CD14-positive monocyte (primary cell): ENCODE results near the gene MVP. TPM values are rescaled to one million over a fixed set of nuclear protein-coding genes. Genes with fewer than 3 reads are reported as not detected.

Experiments
- DNase-seq, 3 donors: peaks; one replicate each; pipeline ENCODE4 v3.0.0-alpha.2; 2011 to 2022
- H2AFZ ChIP-seq: 2 replicates; pipeline ENCODE4 v1.6.0; 2012; ENCODE audit warnings: mild to moderate bottlenecking, low read depth, low read length, inconsistent platforms; ENCODE audit not compliant: insufficient read depth, poor library complexity, severe bottlenecking
- H3K27ac ChIP-seq, 2 donors: 1 replicate in 1 of 2; 2 replicates in 1 of 2; pipeline ENCODE4 v1.5.1; 2012 to 2013; ENCODE audit warnings: low read length in 2 of 2, control low read depth in 1 of 2, inconsistent platforms in 1 of 2, low read depth in 1 of 2, mild to moderate bottlenecking in 1 of 2
- H3K27me3 ChIP-seq, 2 donors: one replicate each; pipeline versions ENCODE4 v1.6.0 to v1.6.1; 2011 to 2013; ENCODE audit warnings: low read length in 2 of 2; ENCODE audit not compliant: control insufficient read depth in 2 of 2, insufficient read depth in 2 of 2
- H3K36me3 ChIP-seq, 2 donors: replicated peaks in 1 of 2; 1 replicate in 1 of 2; 2 replicates in 1 of 2; pipeline versions ENCODE4 v1.5.1 to v1.6.1; 2012 to 2013; ENCODE audit warnings: low read length in 2 of 2, control low read depth in 1 of 2, inconsistent platforms in 1 of 2, mild to moderate bottlenecking in 1 of 2; ENCODE audit not compliant: insufficient read depth in 2 of 2, control insufficient read depth in 1 of 2
- H3K4me1 ChIP-seq, 2 donors: 1 replicate in 1 of 2; 2 replicates in 1 of 2; pipeline versions ENCODE4 v1.5.1 to v1.6.1; 2012 to 2013; ENCODE audit warnings: low read length in 2 of 2, control low read depth in 1 of 2, inconsistent platforms in 1 of 2, mild to moderate bottlenecking in 1 of 2, moderate library complexity in 1 of 2; ENCODE audit not compliant: insufficient read depth in 2 of 2, control insufficient read depth in 1 of 2
- H3K4me2 ChIP-seq: replicated peaks from 2 replicates; pipeline ENCODE3; 2012; ENCODE audit warnings: low read length, moderate library complexity, mild to moderate bottlenecking; ENCODE audit not compliant: poor library complexity, severe bottlenecking; ENCODE audit errors: extremely low read depth
- H3K4me3 ChIP-seq, 3 experiments: fragments of 200-600 bp in 1 of 3; sonication (generic) in 1 of 3; replicated peaks in 1 of 3; 1 replicate in 2 of 3; 2 replicates in 1 of 3; pipeline ENCODE4 v1.5.1; 2011 to 2013; ENCODE audit warnings: low read length in 3 of 3, mild to moderate bottlenecking in 3 of 3, control low read depth in 2 of 3, low read depth in 2 of 3, inconsistent platforms in 1 of 3, moderate library complexity in 1 of 3
- H3K79me2 ChIP-seq: 2 replicates; pipeline ENCODE4 v1.6.0; 2012; ENCODE audit warnings: mild to moderate bottlenecking, control low read depth, inconsistent platforms, low read length, moderate library complexity; ENCODE audit not compliant: insufficient read depth
- H3K9ac ChIP-seq: 2 replicates; pipeline ENCODE4 v1.6.0; 2017; ENCODE audit warnings: low read length, mild to moderate bottlenecking; ENCODE audit not compliant: insufficient read depth, poor library complexity, severe bottlenecking
- H3K9me3 ChIP-seq, 2 donors: replicated peaks in 1 of 2; 1 replicate in 1 of 2; 2 replicates in 1 of 2; pipeline versions ENCODE4 v1.5.1 to v1.6.1; 2012 to 2013; ENCODE audit warnings: low read length in 2 of 2, control low read depth in 1 of 2; ENCODE audit not compliant: control insufficient read depth in 1 of 2, insufficient read depth in 1 of 2
- H4K20me1 ChIP-seq: 2 replicates; pipeline ENCODE4 v1.6.0; 2012; ENCODE audit warnings: mild to moderate bottlenecking, low read length, control low read depth, moderate library complexity; ENCODE audit not compliant: insufficient read depth
- H3K27ac Mint-ChIP-seq, 7 donors: one replicate each; pipeline ENCODE4 v1.8.0; 2020; ENCODE audit warnings: mild to moderate bottlenecking in 7 of 7, mixed read lengths in 7 of 7, moderate library complexity in 6 of 7, inconsistent platforms in 2 of 7
- H3K27me3 Mint-ChIP-seq, 3 donors: one replicate each; pipeline ENCODE4 v1.8.0; 2021 to 2022; ENCODE audit warnings: low read depth in 3 of 3, mild to moderate bottlenecking in 3 of 3, mixed read lengths in 3 of 3, moderate library complexity in 3 of 3, inconsistent platforms in 1 of 3
- H3K36me3 Mint-ChIP-seq, 2 donors: one replicate each; pipeline ENCODE4 v1.8.0; 2020; ENCODE audit warnings: mixed read lengths in 2 of 2, inconsistent platforms in 1 of 2, mild to moderate bottlenecking in 1 of 2
- H3K4me1 Mint-ChIP-seq: one replicate; pipeline ENCODE4 v1.8.0; 2020; ENCODE audit warnings: mild to moderate bottlenecking, mixed read lengths
- H3K4me3 Mint-ChIP-seq, 2 donors: one replicate each; pipeline ENCODE4 v1.8.0; 2020; ENCODE audit warnings: mild to moderate bottlenecking in 2 of 2, mixed read lengths in 2 of 2, moderate library complexity in 1 of 2
- H3K9me3 Mint-ChIP-seq, 7 donors: one replicate each; pipeline ENCODE4 v1.8.0; 2020 to 2022; ENCODE audit warnings: mixed read lengths in 7 of 7, mild to moderate bottlenecking in 6 of 7, moderate library complexity in 6 of 7, inconsistent platforms in 2 of 7
- WGBS: methylation state at CpG from one replicate; pipeline ENCODE4 v1.1.5; 2013; ENCODE audit warnings: missing lambda C conversion rate; ENCODE audit not compliant: insufficient coverage; 5-methylcytosine and 5-hydroxymethylcytosine counted together
- intact Hi-C, 2 donors: fragments of 100-400 bp; cut with micrococcal nuclease; formaldehyde crosslinking; loops; one replicate each; pipeline versions ENCODE4 v1.15.0 to v1.15.1; 2023
- polyA plus RNA-seq, 3 donors: library from polyadenylated mRNA; depleted of rRNA in 1 of 3; unstranded in 2 of 3; stranded (reverse) in 1 of 3; fragments of 300-500 nt in 2 of 3; fragments of >200 nt in 1 of 3; fragmentation: Illumina TruSeq in 2 of 3; gene quantifications; 1 replicate in 2 of 3; 2 replicates in 1 of 3; pipeline ENCODE4 v1.2.3, GENCODE V29; 2012 to 2021
- TF ChIP-seq, protein P1 (sequence below): fragments of 200-600 bp; IDR thresholded peaks from one replicate; pipeline ENCODE4 v1.8.0; 2022; ENCODE audit warnings: antibody characterized with exemption, mild to moderate bottlenecking

Gene MVP
- polyA plus RNA-seq, 3 donors, result 146 to 274 (median 185) TPM

DNA sequence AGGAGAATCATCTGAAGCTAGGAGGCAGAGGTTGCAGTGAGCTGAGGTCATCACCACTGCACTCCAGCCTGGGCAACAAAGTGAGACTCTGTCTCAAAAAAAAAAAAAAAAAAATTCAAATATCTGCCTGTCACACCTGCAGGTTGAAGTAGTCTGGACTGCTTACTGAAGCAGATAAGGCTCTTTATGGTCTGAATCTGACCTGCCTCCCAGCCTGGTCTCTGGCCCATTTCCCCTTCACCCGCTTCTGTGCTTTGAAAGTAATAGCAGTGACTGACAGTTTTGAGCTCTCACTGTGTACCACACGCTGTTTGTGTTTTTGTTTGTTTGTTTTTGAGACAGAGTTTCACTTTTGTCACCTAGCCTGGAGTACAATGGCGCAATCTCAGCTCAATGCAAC lies 73.3 kb downstream of the MVP start:
- intact Hi-C loops, result no loop called here
- H3K4me3 Mint-ChIP-seq, result no peak overlapping the region
- H3K4me1 ChIP-seq, result peaks cover 12 to 16% of the 10 kb centered on the region in 2 donors

DNA sequence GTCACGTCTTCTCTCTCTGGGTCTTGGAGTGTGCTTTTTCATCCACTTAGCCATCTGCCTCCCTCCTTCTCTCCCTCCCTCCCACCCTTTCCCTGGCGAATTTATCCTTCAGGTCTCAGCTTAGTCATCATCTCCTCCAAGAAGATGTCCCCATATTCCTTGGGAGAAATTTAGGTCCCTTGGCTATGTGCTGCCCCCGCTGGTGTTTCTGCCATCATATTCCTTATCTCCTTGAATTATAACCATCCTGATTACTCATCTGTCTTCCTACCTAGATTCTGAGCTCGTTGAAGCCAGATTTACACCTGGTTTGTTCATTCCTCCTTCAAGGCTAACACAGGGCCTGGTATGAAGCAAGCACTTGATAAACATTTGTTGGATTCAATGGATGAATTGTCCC lies 74.1 kb downstream of the MVP start:
- no peak overlapping the region for H3K27ac Mint-ChIP-seq

More for the DNA sequence above, 73.3 kb downstream of the MVP start:
- H3K27me3 ChIP-seq, result peaks cover 2 to 14% of the 10 kb centered on the region in 2 donors
- WGBS, result 92% methylated on average over 2 of the region's 3 CpGs
- DNase-seq, result no peak
- H3K4me3 ChIP-seq, result no peak overlapping the region
- H3K36me3 Mint-ChIP-seq, result no peaks in the 10 kb centered on the region
- H3K9ac ChIP-seq, result no peak overlapping the region
- peaks cover 15 to 21% (median 18%) of the 10 kb centered on the region in 3 donors for H3K27me3 Mint-ChIP-seq
- H2AFZ ChIP-seq, result no peak overlapping the region
- H3K9me3 Mint-ChIP-seq, result peaks cover 0 to 4% (median 0%) of the 10 kb centered on the region in 7 donors
- no peaks in the 10 kb centered on the region for H3K79me2 ChIP-seq
- no peaks in the 10 kb centered on the region for H3K36me3 ChIP-seq
- peaks cover 0 to 4% of the 10 kb centered on the region in 2 donors for H3K9me3 ChIP-seq
- no peaks in the 10 kb centered on the region for H4K20me1 ChIP-seq
- H3K27ac Mint-ChIP-seq, result no peak overlapping the region
- H3K4me2 ChIP-seq, result no peak overlapping the region
- peaks cover 12% of the 10 kb centered on the region for H3K4me1 Mint-ChIP-seq
- H3K27ac ChIP-seq, result no peak overlapping the region
- TF ChIP-seq, protein P1, sequence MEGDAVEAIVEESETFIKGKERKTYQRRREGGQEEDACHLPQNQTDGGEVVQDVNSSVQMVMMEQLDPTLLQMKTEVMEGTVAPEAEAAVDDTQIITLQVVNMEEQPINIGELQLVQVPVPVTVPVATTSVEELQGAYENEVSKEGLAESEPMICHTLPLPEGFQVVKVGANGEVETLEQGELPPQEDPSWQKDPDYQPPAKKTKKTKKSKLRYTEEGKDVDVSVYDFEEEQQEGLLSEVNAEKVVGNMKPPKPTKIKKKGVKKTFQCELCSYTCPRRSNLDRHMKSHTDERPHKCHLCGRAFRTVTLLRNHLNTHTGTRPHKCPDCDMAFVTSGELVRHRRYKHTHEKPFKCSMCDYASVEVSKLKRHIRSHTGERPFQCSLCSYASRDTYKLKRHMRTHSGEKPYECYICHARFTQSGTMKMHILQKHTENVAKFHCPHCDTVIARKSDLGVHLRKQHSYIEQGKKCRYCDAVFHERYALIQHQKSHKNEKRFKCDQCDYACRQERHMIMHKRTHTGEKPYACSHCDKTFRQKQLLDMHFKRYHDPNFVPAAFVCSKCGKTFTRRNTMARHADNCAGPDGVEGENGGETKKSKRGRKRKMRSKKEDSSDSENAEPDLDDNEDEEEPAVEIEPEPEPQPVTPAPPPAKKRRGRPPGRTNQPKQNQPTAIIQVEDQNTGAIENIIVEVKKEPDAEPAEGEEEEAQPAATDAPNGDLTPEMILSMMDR, result no peak

More for the DNA sequence above, 74.1 kb downstream of the MVP start:
- Histone ChIP-seq H3K9me3 (peaks cover 0 to 4% of the 10 kb centered on the region in 2 donors), H2AFZ (no peak overlapping the region), H3K4me2 (no peak overlapping the region), H3K36me3 (no peaks in the 10 kb centered on the region), H3K27me3 (peaks cover 10 to 22% of the 10 kb centered on the region in 2 donors), H3K27ac (no peak overlapping the region), H3K79me2 (no peaks in the 10 kb centered on the region), H4K20me1 (no peaks in the 10 kb centered on the region), H3K9ac (no peak overlapping the region), H3K4me3 (no peak overlapping the region), H3K4me1 (peaks cover 12 to 20% of the 10 kb centered on the region in 2 donors)
- TF ChIP-seq, protein P1, result no peak
- H3K4me1 Mint-ChIP-seq, result peaks cover 12% of the 10 kb centered on the region
- intact Hi-C loops, result no loop called here
- 95% methylated on average over 3 of the region's 4 CpGs for WGBS
- no peaks in the 10 kb centered on the region for H3K36me3 Mint-ChIP-seq
- no peak for DNase-seq
- peaks cover 23 to 29% (median 26%) of the 10 kb centered on the region in 3 donors for H3K27me3 Mint-ChIP-seq
- H3K9me3 Mint-ChIP-seq, result peaks cover 0 to 5% (median 2%) of the 10 kb centered on the region in 7 donors
- H3K4me3 Mint-ChIP-seq, result no peak overlapping the region
